Right forelimb (tissue), 1 donor: ENCODE measurements around the gene TBL1Y.
"Not testable (repeated sequence)": the region's sequence is repeated elsewhere in the genome, so short reads cannot be mapped to it uniquely, and the experiment has no call there.

ENCODE experiments used
- DNase-seq: peaks from one replicate; pipeline ENCODE4 v3.0.0-alpha.2; 2018

The TBL1Y gene

DNA sequence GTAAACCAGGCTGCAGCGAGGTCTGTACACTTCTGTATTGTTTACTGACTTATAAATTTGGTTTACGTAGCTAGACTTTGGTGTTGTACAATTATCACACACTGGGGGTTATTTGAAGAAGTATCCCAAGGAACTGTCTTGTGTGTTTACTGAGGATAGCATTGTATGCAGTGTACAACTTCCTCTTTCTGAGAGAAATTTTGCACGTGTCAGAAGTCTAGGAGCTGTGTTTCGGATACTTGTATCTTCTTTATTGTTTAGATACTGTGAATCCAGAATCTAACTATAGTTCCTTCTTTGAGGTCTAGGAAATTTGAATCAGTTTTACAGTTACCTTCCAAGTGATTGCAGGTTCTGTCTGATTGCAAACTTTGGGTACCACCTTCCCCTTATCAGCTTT lies 64.5 kb downstream of the TBL1Y start:
- no peak for DNase-seq

DNA sequence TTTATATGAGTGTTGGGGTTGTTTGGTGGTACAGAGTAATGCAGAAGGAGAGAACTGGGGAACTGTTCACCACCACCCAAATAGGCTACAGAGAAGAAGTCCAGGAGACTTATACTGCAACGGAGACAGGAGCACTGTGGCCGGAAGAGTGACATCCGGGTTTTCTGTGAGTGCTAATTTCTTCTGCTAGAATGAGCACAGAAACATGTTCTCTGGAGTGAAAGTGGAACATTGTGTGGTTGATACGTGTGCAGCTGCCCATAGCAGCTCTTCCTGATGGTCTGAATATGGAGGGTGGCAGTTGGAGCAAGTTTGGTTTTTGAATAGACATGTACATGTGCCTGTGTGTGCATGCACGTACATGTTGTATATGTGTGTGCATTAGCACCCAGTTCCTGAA lies 67.3 kb downstream of the TBL1Y start:
- no peak for DNase-seq

DNA sequence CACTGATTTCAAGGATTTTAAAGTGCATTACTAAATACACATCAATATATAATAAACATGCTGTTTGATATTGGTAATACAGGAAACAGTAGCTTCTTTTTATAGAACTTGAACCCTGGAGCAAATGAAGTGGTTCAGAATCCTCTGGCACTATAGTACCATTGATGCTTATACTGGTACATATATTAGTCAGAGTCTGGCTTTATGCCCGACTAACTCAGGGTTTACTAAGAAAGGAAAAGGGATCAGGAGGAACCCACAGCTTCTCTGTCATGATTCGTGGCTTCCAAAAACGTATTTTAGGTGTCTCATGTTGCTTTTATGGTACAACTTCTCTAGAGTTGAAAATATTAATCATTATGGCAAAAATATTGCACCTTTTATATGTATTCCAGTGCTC lies 72.7 kb downstream of the TBL1Y start:
- no peak for DNase-seq

DNA sequence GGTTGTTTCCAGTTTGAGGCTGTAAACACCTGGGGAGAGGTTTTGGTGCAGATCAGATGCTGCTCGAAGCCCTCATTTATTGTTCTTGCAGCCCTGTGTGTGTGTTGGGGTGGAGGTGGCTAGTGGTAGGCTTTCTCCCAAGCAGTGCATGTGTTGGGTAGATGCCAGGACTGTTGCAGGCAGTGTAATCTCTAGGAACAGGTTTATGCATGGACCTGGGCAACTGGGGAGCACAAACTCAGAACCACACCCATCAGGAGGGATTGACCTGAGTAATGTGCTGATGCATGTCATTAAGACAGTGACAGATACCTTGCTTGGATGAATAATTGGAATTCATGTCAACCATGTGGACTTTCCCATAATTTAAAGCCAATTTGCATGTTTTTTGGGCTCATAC lies 77.3 kb downstream of the TBL1Y start:
- no peak for DNase-seq

DNA sequence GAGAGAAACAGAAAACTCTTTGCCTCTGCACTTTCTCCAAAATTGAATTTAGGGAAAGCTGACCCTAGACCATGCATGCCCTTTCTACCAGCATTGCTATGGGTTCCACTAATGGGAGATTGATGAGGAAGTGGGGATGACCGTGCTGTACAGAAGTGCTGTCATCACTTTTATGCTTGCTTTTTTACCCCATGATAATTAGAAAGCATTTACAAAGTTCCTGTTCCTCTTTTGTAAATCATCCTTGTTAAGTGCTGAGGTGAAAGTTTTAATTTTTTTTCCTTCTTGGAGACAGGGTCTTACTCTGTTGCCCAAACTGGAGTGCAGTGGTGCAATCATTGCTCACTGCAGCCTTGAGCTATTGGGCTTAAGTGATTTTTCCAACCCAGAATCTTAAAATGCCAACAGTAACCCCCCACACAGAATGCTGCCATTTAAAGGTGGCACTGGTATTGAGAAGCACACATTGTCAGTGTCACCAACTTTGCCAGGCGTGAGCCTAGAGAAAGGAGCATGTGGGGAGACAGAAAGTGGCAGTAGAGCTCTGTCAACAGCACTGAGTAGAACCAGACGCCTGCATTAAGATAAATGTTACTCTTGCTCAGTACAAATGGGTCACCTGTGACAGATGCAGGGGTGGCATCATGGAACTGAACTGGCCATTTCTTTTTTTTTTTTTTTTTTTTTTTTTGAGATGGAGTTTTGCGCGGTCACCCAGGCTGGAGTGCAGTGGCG lies 79.6 kb downstream of the TBL1Y start:
- no peak for DNase-seq

DNA sequence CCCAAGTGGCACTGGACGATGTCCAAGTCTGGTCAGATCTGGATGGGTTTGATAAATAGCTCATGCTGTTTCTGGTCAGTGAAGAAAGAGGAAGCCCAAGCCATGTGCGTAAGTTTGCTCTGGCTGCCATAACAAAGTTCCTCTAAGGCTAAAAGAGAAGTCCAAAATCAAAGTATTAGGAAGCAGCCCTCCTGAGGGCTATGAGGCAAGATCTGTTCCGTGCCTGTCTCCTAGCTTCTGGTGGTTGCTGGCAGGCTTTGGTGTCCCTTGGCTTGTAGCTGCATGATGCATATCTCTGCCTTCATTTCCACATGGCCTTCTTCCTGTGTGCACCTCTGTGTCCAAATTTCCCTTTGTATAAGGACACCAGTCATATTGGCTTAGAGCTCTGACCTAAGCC lies 81.5 kb downstream of the TBL1Y start:
- DNase-seq, result no peak

DNA sequence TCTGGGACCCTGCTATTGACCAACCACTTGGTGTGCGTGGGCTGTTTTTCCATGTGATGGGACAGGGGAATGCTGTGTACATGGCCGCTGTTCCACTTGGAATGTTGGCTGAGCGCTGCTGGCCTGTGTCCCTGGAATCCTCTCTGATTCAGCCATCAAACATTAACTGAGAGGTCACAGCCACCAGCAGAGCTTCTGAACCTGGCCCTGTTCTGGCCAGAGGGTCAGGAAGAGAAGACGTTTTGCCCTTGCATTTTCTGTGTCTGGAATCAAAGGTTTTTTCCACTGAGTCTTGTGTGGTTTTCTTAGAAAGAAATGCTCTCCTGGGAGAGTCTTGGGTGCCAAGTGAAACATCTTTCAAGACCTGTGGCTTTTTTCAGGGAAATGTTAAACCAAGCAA lies 85.5 kb downstream of the TBL1Y start:
- no peak for DNase-seq

DNA sequence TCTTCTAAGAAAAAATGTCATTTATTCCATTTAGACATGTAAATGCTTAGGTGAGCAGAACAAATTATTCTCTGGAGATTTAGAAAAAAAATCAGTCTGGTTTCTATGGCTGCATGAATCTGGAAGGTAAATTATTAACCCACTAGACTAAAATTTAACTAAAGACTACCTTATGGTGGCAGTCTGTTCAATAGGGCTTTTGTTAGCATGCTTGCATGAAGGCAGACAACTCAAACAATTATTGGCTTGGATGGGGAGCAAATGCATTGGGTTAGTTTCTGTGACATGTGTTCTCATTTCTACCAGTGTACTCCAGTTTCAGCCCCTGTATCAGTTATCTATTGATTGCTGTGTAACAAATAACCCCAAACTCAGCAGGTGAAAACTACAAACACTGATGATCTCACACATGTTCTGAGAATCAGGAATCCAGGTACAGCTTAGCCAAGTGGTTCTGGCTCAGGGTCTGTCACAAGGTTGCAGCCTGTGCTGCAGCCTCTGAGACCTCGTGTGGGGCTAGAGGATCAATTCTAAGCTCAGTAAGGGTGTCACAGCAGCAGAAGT lies 87.1 kb downstream of the TBL1Y start:
- no peak for DNase-seq

DNA sequence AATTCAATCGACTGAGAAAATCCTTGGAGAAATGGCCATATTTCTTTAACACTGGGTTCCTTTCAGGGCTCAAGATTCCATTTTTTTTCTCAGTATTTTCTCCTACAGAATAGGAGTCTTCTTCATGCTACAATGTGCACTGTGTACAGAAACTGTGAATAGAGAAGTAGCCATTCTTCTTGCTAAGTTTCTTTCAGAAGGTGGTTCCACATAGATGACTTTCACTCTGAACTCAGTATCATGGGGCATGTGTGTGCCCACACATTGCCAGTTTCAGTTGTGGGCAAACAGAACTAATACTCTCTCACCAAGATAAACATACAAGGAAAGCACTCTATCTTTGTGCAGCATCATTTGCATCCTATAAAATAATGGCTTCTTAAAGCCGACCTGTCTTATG lies 89.4 kb downstream of the TBL1Y start:
- no peak for DNase-seq

DNA sequence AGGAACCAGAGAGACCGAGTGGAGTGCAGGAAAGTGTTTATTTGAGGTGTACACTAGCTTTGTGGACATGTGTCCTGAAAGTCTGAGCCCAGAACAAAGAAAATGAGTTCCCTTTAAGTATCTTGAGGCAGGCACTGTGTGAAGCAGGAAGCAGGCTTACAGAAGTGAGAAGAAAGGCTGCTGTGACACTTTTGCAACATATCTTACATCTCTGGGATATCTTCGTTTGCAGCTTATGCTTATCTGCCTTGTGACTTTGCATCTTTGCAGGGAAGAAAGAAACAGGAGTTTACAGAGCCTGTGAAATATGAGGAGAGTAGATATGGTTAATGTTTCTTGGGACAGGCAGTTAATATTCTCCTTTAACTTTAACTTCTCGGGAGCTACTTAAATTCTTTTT lies 92.1 kb downstream of the TBL1Y start:
- no peak for DNase-seq

DNA sequence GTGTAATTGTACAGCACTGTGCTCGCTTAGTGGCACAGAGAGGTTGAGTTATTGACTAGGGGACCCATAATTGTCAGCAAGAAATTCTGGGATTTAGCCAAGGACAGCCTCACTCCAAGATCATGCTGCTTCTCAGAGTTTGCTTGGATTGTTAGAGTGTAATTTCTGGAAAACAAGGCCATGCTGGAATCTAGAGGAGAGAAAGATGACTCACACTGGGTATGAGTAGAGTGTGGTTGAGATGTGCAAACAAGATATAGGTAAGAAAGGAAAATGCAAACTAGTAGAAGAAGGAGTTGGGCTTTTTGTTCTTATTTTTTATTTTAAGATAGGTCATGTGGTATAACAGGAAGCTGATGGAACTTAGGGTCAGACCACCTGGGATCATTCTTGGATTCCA lies 97.4 kb downstream of the TBL1Y start:
- DNase-seq, result no peak

DNA sequence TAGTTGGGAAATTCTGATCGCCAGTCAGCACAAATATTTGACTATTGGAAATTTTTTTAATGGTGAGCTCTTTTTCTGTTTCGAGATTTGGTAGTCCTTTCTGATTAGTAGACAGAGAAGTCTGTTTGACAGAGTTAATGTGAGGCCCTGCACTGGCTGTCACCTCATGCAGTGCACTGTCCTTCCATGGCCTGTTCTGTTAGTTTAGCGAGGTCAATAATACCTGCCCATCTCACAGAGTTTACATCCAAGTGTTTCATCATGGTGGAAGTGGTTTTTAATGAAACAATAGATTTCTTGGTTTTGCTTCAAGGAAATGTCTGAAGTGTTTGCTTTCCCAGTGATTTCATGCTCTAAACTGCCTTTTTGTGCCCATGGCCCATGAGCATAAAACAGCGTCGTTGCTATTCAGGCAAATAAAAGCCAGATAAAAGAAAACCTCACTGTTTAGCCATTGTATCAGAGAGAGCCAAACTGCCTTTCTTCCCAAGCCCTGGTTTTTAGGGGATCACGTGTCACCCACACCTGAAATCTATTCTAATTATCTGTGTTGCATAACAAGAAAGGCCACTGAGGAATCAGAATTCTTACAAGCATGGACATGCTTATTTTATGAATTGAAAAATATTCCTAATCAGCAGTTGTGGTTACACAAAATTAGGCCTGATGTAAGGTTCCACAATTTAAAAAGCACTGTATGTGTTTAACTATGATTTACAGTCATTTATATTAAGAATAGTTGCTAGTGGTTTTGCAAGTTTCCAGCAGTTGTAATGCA lies 98.3 kb downstream of the TBL1Y start:
- no peak for DNase-seq

DNA sequence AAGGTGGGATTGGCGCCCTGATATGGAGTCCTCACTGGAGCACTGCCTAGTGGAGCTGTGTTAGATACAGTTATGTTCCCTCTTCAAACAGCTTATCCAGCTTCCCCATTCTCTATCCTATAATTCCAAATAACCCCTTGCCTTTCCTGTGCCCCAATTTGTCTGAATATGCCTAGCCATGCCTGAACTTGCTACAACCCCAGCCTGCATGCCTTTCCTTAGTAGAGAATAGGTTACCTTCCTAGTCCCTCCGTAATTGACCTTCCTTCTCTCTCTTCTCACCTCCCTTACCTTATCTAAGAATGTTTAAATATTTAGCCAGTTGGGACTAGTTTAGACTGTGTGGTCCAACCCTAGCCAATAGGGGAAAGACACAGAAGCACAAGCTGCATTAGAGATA lies 102.6 kb downstream of the TBL1Y start:
- DNase-seq, result no peak

DNA sequence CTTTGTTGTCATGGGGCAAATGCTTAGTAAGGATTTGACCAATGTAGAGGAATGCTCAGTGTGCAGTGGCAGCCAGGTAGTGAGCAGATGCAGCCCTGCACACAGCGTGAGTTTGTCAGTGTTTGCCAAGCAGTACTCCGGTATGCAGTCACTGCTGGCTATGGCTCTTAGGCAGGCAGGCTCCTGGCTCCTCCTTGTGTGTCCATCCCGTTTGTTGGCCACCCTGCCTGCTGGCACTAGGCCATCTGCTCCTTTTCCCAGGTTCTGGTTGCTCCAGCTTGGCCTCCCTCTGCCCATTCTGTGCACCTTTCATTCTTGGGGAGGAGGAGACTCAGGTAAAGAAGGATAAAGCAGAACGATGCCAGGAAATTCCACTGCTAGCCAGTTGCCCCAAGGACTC lies 106.0 kb downstream of the TBL1Y start:
- DNase-seq, result no peak

DNA sequence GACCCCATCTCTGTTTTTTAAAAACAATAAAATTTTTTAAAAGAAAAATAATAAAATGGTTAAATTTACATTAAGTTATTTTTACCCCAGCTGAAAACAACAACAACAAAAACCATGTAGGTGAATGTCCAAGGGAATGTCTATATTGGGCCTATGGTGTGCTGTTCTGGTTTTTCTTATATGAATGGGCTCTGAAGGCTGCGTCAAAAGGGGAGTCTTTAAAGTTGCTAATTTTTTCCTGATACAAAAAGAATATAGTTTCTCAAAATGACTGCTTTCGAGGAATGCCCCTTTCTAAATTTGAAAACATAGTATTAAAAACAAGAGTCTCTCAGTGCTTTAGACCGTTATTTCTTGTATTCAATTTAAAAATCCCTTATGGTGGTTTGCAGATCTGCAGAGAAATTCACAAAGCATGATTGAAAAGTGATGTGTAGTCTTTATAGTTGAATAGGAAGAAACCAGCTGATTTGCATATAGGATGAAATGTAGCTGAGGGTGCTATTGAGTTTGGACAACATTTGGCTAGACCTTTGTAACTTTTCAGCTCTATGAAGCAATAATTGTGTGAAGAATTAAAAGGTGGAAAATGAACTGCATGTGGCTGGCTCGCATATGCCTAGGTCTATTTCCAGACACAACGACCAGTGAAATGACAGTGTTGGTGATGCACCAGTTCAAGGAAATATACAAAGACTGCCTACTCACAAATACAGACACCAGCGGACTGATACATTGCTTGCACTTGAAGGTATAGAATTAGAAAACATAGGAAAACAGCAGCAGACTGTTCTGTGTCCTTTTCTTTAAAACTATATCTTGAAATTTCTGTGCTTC lies 107.0 kb downstream of the TBL1Y start:
- no peak for DNase-seq

DNA sequence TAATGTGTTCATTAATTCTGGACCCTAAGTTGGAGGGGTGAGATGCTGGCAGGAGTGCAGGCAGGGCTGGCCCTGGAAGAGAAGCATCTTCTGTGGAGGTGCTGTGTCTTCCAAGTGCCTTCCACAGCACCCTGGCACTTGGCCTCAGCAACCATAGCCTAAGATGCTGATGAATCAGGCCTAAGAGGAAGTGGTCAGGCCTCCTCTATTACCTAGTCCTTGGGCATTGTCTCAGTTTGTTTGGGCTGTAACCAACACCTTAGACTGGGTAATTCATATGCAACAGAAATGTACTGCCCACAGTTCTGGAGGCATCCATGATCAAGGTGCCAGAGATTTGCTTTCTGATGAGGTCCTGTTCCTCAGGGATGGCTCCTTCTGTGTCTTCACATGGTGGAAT lies 128.5 kb downstream of the TBL1Y start:
- no peak for DNase-seq

DNA sequence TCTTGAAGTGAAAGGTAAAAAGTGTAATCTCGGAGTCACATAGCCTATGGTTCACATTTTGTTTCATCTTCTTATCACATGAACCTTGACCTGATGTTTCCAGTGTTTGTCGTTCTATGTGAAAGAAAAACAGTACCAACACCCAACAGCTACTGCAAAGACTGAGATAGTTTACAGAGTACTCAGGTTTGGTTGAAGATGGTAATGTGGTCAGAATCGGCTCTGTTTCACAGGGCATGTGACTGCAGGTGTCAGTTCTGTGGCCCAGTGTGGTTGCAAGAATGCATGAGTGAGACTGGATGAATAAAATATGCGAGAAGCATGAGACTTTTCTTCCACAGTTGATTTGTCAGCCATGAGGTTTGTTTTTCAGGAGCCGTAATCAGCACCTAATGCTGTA lies 130.2 kb downstream of the TBL1Y start:
- DNase-seq, result no peak

DNA sequence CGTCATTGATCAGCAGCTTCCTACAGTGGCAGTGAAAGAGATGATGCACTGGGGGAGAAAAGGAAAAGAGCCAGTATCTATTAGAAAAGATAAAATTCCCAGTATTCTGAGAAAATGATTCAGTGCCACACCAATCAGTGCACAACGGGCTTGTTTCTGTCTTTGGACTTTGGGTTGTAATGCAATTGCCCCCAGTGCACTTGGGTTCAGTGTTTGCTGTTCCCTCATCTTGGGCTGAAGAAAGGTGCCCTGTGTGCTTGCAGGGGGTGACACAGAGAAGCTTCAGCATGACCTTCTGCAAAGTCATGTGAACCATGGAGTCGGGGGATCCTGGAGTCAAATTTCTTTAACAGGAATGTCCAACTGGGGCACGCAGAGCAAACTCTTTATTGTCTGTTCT lies 131.5 kb downstream of the TBL1Y start:
- no peak for DNase-seq

DNA sequence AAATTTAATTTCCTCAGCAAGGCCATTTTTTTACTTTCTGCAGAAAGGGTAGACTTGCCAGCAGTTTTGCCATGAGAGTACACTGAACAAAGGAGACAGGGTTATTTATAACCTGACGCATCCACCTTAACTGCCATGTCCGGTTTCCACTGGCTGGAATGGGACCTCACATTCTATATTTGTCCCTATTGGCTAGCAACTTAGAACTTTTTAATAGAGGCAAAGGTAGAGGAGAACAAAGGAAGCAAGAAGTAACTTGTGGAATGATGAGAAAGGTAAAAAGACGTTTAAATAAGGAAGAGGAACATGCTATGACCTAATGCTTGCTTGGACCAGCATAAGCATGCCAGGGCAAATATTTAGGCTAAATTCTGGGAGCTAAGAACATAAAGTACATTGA lies 142.0 kb downstream of the TBL1Y start:
- DNase-seq, result not testable (repeated sequence)

DNA sequence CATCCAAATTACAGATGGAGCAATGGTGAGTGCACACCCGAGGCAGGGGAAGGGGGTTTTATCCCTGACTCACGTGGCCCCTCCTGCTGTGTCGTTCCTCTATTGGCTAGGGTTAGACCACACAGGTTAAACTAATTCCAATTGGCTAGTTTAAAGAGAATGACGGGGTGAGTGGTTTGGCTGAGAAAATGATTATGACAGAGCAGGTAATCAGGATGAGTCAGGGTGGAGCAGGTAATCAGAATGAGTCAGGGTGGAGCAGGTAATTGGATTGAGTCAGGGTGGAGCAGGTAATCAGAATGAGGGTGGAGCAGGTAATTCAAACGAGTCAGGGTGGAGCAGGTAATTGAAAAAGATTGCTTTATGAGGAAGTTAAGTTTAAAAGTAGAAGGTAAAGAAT lies 146.4 kb downstream of the TBL1Y start:
- no peak for DNase-seq

DNA sequence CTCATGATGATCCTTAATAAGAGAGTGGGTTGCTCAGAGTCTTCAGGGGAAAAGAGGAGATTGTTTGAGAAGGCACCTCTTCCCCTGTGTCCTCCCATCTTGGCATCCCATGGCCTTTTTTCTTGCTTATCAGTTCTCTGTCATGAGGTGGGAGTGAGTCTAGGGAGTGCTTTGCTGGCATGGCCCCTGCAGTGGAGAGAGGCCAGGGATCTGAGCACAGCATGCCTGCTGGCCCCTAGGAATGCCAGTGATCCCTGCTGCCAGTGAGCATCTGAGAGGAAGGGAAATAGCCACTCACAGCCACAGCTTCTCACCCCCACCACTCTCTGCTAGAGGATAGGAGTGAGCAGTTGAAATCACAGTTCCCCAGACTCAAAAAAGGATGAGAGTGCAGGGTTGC lies 168.2 kb downstream of the TBL1Y start:
- DNase-seq, result no peak

DNA sequence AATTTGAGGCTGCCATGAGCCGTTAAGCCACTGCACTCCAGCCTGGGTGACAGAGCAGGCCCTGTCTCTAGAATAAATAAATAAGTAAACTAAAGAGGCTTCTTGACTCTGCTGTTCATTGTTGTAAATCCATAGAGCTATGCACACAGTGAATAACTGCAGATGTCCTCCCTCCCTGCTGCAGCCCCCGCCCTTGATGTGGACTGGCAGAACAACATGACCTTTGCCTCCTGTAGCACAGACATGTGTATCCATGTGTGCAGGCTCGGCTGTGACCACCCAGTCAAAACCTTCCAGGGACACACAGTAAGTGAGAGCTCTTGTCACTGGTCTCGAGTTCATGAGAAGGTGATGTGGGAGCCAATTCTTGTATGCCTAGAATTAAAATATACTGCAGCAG lies 170.1 kb downstream of the TBL1Y start:
- DNase-seq, result not testable (repeated sequence)

DNA sequence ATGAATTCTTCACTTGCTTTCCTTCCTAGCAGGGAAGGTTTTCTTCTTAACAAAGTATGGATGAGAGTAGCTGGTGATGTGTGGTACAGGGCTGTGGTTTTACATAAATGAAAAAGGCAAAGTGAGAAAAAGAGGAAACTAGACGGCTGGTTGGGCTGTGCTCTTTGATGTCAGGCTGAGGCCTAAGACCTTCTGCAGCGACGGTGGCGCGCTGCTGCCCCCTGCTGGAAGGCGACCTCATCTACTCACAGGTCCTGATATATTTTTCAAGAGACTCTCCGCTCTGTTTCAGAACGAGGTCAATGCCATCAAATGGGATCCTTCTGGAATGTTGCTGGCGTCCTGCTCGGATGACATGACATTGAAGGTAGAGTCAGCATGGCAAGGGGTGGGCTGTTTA lies 175.1 kb downstream of the TBL1Y start:
- peak; percentile 82 for DNase-seq

DNA sequence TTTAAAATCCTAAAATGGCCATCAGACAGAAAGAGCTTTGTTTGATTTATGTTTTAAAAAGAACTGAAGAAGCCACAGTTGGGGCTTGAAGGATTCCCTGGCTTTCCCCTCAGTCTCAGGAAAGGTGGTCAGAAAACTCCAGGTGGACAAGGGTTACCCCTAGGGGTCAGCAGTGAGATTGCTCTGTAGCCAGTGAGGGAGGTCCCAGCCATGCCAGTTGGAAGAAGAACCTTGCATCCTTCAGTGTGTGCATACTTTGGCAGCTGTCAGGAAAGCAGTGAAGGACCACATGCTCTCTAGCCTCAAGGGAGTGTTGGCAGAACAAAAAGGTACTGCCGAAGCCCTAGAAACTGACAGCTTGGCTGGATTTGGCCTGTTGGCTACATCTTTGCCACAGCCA lies 182.3 kb downstream of the TBL1Y start:
- no peak for DNase-seq
